Type B pancreatic cell (in vitro differentiated cells): ENCODE measurements around the gene PWWP2B. TPM values are rescaled to one million over a fixed set of nuclear protein-coding genes. Genes with fewer than 3 reads are reported as not detected.

Source experiments
- DNase-seq: peaks from one replicate; pipeline ENCODE4 v3.0.0; 2021; ENCODE audit warnings: mixed read lengths; ENCODE audit not compliant: unreplicated experiment; ENCODE audit errors: extremely low spot score
- H3K27ac Mint-ChIP-seq: 2 replicates; pipeline ENCODE4 v1.8.0; 2021; ENCODE audit warnings: mild to moderate bottlenecking, mixed read lengths
- H3K27me3 Mint-ChIP-seq: 2 replicates; pipeline ENCODE4 v1.8.0; 2021; ENCODE audit warnings: mixed read lengths
- H3K36me3 Mint-ChIP-seq: 2 replicates; pipeline ENCODE4 v1.8.0; 2021; ENCODE audit warnings: mixed read lengths
- H3K4me1 Mint-ChIP-seq: one replicate; pipeline ENCODE4 v1.8.0; 2021; ENCODE audit warnings: mixed read lengths; ENCODE audit not compliant: unreplicated experiment
- H3K4me3 Mint-ChIP-seq: 2 replicates; pipeline ENCODE4 v1.8.0; 2021; ENCODE audit warnings: mild to moderate bottlenecking, mixed read lengths
- H3K9me3 Mint-ChIP-seq: 2 replicates; pipeline ENCODE4 v1.8.0; 2021; ENCODE audit warnings: mixed read lengths
- total RNA-seq: library from RNA; stranded (reverse); gene quantifications from 2 replicates; pipeline ENCODE4 v1.2.1, GENCODE V29; 2021; ENCODE audit warnings: low replicate concordance
- TF ChIP-seq, protein P1 (sequence below): fragments of 200-600 bp; sonication (generic); conservative IDR thresholded peaks from 2 replicates; pipeline ENCODE4 v1.5.0; 2021; ENCODE audit warnings: antibody characterized with exemption, mild to moderate bottlenecking

PWWP2B gene
- total RNA-seq, 1 donor from 2014 or later = 22.6 TPM

GRCh38 chr10:132382231-132382922 is 14.6 kb upstream of the PWWP2B start:
- H3K27me3 Mint-ChIP-seq = no peaks in the 10 kb centered on the region

DNA sequence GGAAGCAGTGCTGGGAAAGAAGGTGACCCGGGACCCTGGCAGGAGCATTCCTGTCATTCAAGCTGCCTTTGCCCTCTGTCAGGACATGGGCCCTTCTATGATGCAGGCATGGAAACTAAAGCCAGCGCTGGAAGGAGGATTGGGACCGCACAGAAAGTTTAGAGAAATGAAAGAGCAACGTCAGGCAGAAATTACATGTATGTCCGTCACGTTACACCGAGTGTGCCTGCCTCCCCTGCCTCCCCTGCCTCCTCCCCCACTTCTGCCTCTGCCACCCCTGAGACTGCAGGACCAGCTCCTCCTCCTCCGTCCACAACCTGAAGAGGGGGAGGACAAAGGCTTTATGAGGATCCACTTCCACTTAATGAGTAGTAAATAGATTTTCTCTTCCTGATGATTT is 13.9 kb upstream of the PWWP2B start:
- H3K36me3 Mint-ChIP-seq = peaks cover 4% of the 10 kb centered on the region
- H3K27me3 Mint-ChIP-seq = no peaks in the 10 kb centered on the region
- peaks cover 29% of the 10 kb centered on the region for H3K4me1 Mint-ChIP-seq
- DNase-seq = no peak
- no peaks in the 10 kb centered on the region for H3K9me3 Mint-ChIP-seq
- TF ChIP-seq, protein P1, sequence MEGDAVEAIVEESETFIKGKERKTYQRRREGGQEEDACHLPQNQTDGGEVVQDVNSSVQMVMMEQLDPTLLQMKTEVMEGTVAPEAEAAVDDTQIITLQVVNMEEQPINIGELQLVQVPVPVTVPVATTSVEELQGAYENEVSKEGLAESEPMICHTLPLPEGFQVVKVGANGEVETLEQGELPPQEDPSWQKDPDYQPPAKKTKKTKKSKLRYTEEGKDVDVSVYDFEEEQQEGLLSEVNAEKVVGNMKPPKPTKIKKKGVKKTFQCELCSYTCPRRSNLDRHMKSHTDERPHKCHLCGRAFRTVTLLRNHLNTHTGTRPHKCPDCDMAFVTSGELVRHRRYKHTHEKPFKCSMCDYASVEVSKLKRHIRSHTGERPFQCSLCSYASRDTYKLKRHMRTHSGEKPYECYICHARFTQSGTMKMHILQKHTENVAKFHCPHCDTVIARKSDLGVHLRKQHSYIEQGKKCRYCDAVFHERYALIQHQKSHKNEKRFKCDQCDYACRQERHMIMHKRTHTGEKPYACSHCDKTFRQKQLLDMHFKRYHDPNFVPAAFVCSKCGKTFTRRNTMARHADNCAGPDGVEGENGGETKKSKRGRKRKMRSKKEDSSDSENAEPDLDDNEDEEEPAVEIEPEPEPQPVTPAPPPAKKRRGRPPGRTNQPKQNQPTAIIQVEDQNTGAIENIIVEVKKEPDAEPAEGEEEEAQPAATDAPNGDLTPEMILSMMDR = no peak
- no peak overlapping the region for H3K4me3 Mint-ChIP-seq
- H3K27ac Mint-ChIP-seq = no peak overlapping the region

More at GRCh38 chr10:132382231-132382922, 14.6 kb upstream of the PWWP2B start:
- no peak for DNase-seq
- TF ChIP-seq, protein P1 = no peak
- Mint-ChIP-seq H3K27ac (no peak overlapping the region), H3K4me1 (peaks cover 25% of the 10 kb centered on the region), H3K4me3 (no peak overlapping the region), H3K9me3 (no peaks in the 10 kb centered on the region), H3K36me3 (peaks cover 4% of the 10 kb centered on the region)

DNA sequence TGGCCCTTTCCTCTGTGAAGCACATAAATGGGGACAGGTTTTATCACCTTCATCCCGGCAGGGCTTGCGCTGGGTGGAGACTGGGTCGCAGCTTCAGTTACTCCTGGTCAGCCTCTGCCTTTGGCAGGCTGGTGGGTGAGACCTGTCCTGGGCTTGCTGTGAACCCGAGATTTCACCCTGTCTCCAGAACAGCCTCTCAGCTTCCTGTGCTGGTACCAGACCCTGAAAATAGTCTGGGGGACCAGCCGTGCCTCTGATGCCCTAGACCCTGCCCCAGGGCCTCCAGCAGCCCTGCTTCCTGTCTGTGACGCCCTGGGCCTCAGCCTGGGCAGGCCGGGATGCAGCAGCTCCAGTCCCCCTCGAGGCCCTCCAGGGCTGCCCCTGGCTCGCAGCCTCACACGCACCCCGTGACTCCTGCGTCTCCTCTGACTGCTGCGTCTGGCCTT is 13.2 kb upstream of the PWWP2B start:
- no peaks in the 10 kb centered on the region for H3K27me3 Mint-ChIP-seq
- no peak for DNase-seq
- H3K9me3 Mint-ChIP-seq = no peaks in the 10 kb centered on the region
- peaks cover 29% of the 10 kb centered on the region for H3K4me1 Mint-ChIP-seq
- peaks cover 4% of the 10 kb centered on the region for H3K36me3 Mint-ChIP-seq
- TF ChIP-seq, protein P1 = no peak
- no peak overlapping the region for H3K4me3 Mint-ChIP-seq
- no peak overlapping the region for H3K27ac Mint-ChIP-seq

- no peak overlapping the region for H3K4me3 Mint-ChIP-seq
These were observed 12.2 kb upstream of the PWWP2B start for GRCh38 chr10:132384618-132385388.

DNA sequence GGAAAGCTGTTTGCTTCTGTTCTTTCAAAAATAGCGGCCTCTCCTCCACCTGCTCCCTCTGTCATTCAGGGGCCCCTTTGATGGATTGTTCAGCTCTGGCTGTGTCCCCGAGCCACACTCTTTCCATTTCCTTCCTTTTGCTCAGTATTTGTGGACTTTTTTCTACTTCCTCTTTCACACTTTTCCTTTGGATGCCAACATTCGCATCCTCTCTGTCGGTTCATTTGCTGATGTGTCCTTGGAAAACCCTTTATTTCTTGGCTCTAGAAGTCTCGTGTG is 11.7 kb upstream of the PWWP2B start:
- Mint-ChIP-seq H3K36me3 (no peaks in the 10 kb centered on the region), H3K27ac (no peak overlapping the region)

More at GRCh38 chr10:132384618-132385388, 12.2 kb upstream of the PWWP2B start:
- Mint-ChIP-seq H3K9me3 (no peaks in the 10 kb centered on the region), H3K4me1 (peaks cover 26% of the 10 kb centered on the region), H3K36me3 (no peaks in the 10 kb centered on the region), H3K27ac (no peak overlapping the region), H3K27me3 (no peaks in the 10 kb centered on the region)
- no peak for DNase-seq
- TF ChIP-seq, protein P1 = no peak

More for the DNA sequence above, 11.7 kb upstream of the PWWP2B start:
- no peaks in the 10 kb centered on the region for H3K27me3 Mint-ChIP-seq
- TF ChIP-seq, protein P1 = no peak
- no peak overlapping the region for H3K4me3 Mint-ChIP-seq
- H3K9me3 Mint-ChIP-seq = no peaks in the 10 kb centered on the region
- DNase-seq = no peak
- peaks cover 26% of the 10 kb centered on the region for H3K4me1 Mint-ChIP-seq
